Testis (tissue), 2 donors: Measurements from ENCODE around the gene WDR5B.

Source experiments
- CTCF ChIP-seq, 3 experiments: fragments of 450-650 bp in 2 of 3; fragments of 200-600 bp in 1 of 3; sonication (generic) in 1 of 3; IDR thresholded peaks; one replicate each; pipeline ENCODE4 v1.5.1; 2016 to 2019; ENCODE audit warnings: antibody characterized with exemption in 3 of 3, mild to moderate bottlenecking in 2 of 3, moderate library complexity in 1 of 3
- POLR2A ChIP-seq: fragments of 450-650 bp; IDR thresholded peaks from one replicate; pipeline ENCODE4 v1.6.1; 2017; ENCODE audit warnings: antibody characterized with exemption, mild to moderate bottlenecking, moderate library complexity

GRCh38 chr3:122395582-122395981 lies 20.3 kb downstream of the WDR5B start:
- TF ChIP-seq CTCF (IDR thresholded peaks at IDR 0.05) (no peak), POLR2A (no peak)
